SK-N-SH treated with all-trans-retinoic acid at 6 μM for 48 hours (cell line): ENCODE measurements around the gene GATC.

Source experiments
- ATAC-seq: fragments of 200-7000 bp; cut with Tn5 transposase; 3 replicates; pipeline ENCODE4 v1.9.1; 2020; ENCODE audit warnings: mild to moderate bottlenecking, moderate library complexity
- ARNTL ChIP-seq: fragments of 450-650 bp; formaldehyde crosslinking; IDR thresholded peaks from 2 replicates; pipeline ENCODE4 v1.5.0; 2020; ENCODE audit warnings: low read depth, mild to moderate bottlenecking, moderate library complexity, borderline replicate concordance
- BACH2 ChIP-seq: fragments of 250-450 bp; sonication (Bioruptor Pico); IDR thresholded peaks from 2 replicates; pipeline ENCODE4 v1.9.0; 2021; ENCODE audit warnings: mild to moderate bottlenecking, borderline replicate concordance
- CSDC2 ChIP-seq: fragments of 250-450 bp; sonication (Bioruptor Pico); IDR thresholded peaks from 2 replicates; pipeline ENCODE4 v1.5.0; 2020; ENCODE audit warnings: mild to moderate bottlenecking, moderate library complexity
- GLIS3 ChIP-seq: fragments of 250-450 bp; sonication (Bioruptor Pico); IDR thresholded peaks from 2 replicates; pipeline ENCODE4 v1.5.0; 2020; ENCODE audit warnings: mild to moderate bottlenecking, moderate library complexity
- ISL1 ChIP-seq: fragments of 250-450 bp; sonication (Bioruptor Pico); IDR thresholded peaks from 2 replicates; pipeline ENCODE4 v2.1.2; 2022; ENCODE audit warnings: mild to moderate bottlenecking, moderate library complexity
- OSR1 ChIP-seq: fragments of 250-450 bp; sonication (Bioruptor Pico); IDR thresholded peaks from 2 replicates; pipeline ENCODE4 v1.8.0; 2022; ENCODE audit warnings: moderate library complexity, mild to moderate bottlenecking, inconsistent platforms
- RARB ChIP-seq: fragments of 250-450 bp; sonication (Bioruptor Pico); IDR thresholded peaks from 2 replicates; pipeline ENCODE4 v1.8.0; 2021; ENCODE audit warnings: mild to moderate bottlenecking, moderate library complexity
- SNAI2 ChIP-seq: fragments of 250-450 bp; sonication (Bioruptor Pico); IDR thresholded peaks from 2 replicates; pipeline ENCODE4 v1.5.0; 2020; ENCODE audit warnings: mild to moderate bottlenecking, moderate library complexity
- TOX ChIP-seq: fragments of 250-450 bp; sonication (Bioruptor Pico); IDR thresholded peaks from 2 replicates; pipeline ENCODE4 v1.8.0; 2021; ENCODE audit warnings: mild to moderate bottlenecking, moderate library complexity, borderline replicate concordance
- ZC3H10 ChIP-seq: fragments of 250-450 bp; sonication (Bioruptor Pico); IDR thresholded peaks from 2 replicates; pipeline ENCODE4 v1.5.1; 2021; ENCODE audit warnings: mild to moderate bottlenecking, moderate library complexity
- ZFP3 ChIP-seq: fragments of 250-450 bp; sonication (Bioruptor Pico); IDR thresholded peaks from 2 replicates; pipeline ENCODE4 v1.5.0; 2020; ENCODE audit warnings: mild to moderate bottlenecking, moderate library complexity
- ZFP30 ChIP-seq: fragments of 450-650 bp; formaldehyde crosslinking; IDR thresholded peaks from 2 replicates; pipeline ENCODE4 v1.5.0; 2022; ENCODE audit warnings: mild to moderate bottlenecking, moderate library complexity
- ZNF70 ChIP-seq: fragments of 450-650 bp; formaldehyde crosslinking; IDR thresholded peaks from 2 replicates; pipeline ENCODE4 v1.5.0; 2020; ENCODE audit warnings: mild to moderate bottlenecking, moderate library complexity
- ZNF8 ChIP-seq: fragments of 450-650 bp; formaldehyde crosslinking; IDR thresholded peaks from 2 replicates; pipeline ENCODE4 v1.5.0; 2020; ENCODE audit warnings: mild to moderate bottlenecking, moderate library complexity
- TF ChIP-seq, protein P1 (sequence below): fragments of 250-450 bp; sonication (Bioruptor Pico); IDR thresholded peaks from 2 replicates; pipeline ENCODE4 v1.8.0; 2020; ENCODE audit warnings: mild to moderate bottlenecking, moderate library complexity, borderline replicate concordance
- TF ChIP-seq, protein P2 (sequence below): fragments of 250-450 bp; sonication (Bioruptor Pico); IDR thresholded peaks from 2 replicates; pipeline ENCODE4 v1.5.0; 2020; ENCODE audit warnings: mild to moderate bottlenecking, moderate library complexity
- TF ChIP-seq, protein P3 (sequence below): fragments of 250-450 bp; sonication (Bioruptor Pico); IDR thresholded peaks from 2 replicates; pipeline ENCODE4 v1.5.1; 2021; ENCODE audit warnings: mild to moderate bottlenecking, moderate library complexity
- TF ChIP-seq, protein P4 (sequence below): fragments of 250-450 bp; sonication (Bioruptor Pico); IDR thresholded peaks from 2 replicates; pipeline ENCODE4 v1.5.1; 2020; ENCODE audit warnings: low read depth, mild to moderate bottlenecking, moderate library complexity

The GATC gene

DNA sequence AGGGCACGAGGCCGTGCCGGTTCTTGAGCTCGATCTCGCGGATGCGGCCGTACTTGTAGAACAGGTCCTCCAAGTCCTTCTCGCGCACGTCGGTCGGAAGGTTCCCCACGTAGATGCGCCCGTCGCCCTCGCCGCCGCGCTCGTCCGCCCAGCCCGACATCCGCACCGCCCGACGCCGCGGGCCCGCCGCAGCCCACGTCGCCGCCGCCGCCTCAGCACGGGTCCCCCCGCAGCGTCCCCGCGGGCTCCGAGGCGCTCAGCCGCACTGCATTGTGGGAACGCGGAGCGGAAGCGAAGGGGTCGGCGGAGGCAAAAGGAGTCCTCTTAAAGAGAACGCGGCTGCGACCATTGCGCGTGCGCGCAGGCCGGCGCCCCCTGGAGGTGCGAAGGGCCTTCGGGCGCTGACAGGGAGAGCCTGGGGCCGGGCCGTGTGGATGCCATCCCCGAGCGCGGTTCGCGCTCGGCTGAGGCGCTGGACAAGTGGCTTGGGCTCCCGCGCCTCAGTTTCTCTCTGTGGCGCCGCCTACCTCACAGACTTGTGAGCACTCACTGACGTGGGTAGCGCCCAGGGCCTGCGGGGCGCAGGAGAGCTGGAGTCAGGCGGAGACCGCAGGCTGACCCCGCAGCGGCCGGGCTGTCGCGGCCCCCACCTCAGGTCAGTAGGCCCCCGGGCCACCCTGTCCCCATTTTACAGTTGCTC lies 23.4 kb downstream of the GATC start, which contains the start of gene SRSF9:
Gene SRSF9 (minus strand): TSS at position 299 of the 700 bp plus-strand sequence. CDS start 139 bp downstream, at position 160.
- ATAC-seq, result peak; percentile 88
- no peak for TF ChIP-seq ZFP30
- TF ChIP-seq, protein P1, sequence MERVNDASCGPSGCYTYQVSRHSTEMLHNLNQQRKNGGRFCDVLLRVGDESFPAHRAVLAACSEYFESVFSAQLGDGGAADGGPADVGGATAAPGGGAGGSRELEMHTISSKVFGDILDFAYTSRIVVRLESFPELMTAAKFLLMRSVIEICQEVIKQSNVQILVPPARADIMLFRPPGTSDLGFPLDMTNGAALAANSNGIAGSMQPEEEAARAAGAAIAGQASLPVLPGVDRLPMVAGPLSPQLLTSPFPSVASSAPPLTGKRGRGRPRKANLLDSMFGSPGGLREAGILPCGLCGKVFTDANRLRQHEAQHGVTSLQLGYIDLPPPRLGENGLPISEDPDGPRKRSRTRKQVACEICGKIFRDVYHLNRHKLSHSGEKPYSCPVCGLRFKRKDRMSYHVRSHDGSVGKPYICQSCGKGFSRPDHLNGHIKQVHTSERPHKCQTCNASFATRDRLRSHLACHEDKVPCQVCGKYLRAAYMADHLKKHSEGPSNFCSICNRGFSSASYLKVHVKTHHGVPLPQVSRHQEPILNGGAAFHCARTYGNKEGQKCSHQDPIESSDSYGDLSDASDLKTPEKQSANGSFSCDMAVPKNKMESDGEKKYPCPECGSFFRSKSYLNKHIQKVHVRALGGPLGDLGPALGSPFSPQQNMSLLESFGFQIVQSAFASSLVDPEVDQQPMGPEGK (CRISPR knock-in tag), result peak; percentile 42; the same call in 1 of the 2 replicates
- TF ChIP-seq ISL1 (CRISPR knock-in tag), result no peak
- TF ChIP-seq, all 23 proteins: peak for 1

DNA sequence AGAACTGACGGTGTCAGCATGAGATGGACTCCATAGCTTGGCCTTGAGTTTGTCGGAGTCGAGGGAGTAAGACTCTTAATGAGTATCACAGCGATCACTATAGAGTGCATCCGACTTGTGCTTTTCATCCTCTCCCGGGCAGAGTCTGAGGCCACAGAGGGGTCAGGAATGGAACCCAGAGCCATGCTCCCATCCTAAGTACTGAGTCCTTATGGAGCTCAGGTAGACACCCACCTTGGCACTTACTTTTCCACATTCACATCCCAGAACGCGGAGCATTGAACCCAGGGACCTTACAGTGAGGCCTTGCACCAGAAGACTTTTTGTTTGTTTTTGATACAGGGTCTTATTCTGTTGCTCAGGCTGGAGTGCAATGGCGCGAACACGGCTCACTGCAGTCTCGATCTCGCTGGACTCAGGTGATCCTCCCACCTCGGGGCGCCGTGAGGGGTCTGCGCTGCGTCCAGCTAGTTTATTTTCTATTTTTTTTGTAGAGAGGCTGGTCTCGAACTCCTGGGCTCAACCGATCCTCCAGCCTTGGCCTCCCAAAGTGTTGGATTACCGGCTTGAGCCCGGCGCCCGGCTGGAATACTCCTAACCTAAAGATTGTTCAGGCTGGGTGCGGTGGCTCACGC lies 24.0 kb downstream of the GATC start:
- ATAC-seq, result peak; percentile 52
- no peak for TF ChIP-seq RARB (CRISPR knock-in tag)
- no peak for TF ChIP-seq SNAI2 (CRISPR knock-in tag)
- no peak for TF ChIP-seq GLIS3
- TF ChIP-seq, protein P2, sequence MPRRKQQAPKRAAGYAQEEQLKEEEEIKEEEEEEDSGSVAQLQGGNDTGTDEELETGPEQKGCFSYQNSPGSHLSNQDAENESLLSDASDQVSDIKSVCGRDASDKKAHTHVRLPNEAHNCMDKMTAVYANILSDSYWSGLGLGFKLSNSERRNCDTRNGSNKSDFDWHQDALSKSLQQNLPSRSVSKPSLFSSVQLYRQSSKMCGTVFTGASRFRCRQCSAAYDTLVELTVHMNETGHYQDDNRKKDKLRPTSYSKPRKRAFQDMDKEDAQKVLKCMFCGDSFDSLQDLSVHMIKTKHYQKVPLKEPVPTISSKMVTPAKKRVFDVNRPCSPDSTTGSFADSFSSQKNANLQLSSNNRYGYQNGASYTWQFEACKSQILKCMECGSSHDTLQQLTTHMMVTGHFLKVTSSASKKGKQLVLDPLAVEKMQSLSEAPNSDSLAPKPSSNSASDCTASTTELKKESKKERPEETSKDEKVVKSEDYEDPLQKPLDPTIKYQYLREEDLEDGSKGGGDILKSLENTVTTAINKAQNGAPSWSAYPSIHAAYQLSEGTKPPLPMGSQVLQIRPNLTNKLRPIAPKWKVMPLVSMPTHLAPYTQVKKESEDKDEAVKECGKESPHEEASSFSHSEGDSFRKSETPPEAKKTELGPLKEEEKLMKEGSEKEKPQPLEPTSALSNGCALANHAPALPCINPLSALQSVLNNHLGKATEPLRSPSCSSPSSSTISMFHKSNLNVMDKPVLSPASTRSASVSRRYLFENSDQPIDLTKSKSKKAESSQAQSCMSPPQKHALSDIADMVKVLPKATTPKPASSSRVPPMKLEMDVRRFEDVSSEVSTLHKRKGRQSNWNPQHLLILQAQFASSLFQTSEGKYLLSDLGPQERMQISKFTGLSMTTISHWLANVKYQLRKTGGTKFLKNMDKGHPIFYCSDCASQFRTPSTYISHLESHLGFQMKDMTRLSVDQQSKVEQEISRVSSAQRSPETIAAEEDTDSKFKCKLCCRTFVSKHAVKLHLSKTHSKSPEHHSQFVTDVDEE (CRISPR knock-in tag), result no peak
- no peak for TF ChIP-seq ZFP3 (CRISPR knock-in tag)
- TF ChIP-seq ISL1 (CRISPR knock-in tag), result no peak

DNA sequence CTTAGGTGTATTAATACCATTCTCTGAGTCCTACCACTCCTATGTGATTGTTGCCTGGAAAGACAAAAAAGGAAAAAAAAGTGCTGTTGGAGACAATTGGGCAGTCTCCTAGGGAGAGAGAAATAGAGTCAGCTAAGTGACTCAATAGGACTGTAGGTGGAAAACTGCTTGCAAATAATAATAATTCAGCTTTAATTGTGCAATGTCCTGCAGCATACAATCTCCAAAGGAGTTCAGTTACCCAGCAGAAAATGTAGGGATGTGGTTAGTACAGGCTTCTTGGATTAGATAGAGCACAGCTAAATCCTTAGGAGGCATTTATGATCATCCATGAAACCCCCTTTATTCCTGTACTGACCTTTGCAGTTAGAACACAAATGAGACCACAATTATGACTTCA lies 26.3 kb downstream of the GATC start:
- no peak for TF ChIP-seq CSDC2
- no peak for TF ChIP-seq ARNTL (CRISPR knock-in tag)
- no peak for TF ChIP-seq GLIS3
- no peak for TF ChIP-seq TOX (CRISPR knock-in tag)
- TF ChIP-seq, protein P3, sequence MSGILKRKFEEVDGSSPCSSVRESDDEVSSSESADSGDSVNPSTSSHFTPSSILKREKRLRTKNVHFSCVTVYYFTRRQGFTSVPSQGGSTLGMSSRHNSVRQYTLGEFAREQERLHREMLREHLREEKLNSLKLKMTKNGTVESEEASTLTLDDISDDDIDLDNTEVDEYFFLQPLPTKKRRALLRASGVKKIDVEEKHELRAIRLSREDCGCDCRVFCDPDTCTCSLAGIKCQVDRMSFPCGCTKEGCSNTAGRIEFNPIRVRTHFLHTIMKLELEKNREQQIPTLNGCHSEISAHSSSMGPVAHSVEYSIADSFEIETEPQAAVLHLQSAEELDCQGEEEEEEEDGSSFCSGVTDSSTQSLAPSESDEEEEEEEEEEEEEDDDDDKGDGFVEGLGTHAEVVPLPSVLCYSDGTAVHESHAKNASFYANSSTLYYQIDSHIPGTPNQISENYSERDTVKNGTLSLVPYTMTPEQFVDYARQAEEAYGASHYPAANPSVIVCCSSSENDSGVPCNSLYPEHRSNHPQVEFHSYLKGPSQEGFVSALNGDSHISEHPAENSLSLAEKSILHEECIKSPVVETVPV (CRISPR knock-in tag), result no peak
- TF ChIP-seq, protein P4, sequence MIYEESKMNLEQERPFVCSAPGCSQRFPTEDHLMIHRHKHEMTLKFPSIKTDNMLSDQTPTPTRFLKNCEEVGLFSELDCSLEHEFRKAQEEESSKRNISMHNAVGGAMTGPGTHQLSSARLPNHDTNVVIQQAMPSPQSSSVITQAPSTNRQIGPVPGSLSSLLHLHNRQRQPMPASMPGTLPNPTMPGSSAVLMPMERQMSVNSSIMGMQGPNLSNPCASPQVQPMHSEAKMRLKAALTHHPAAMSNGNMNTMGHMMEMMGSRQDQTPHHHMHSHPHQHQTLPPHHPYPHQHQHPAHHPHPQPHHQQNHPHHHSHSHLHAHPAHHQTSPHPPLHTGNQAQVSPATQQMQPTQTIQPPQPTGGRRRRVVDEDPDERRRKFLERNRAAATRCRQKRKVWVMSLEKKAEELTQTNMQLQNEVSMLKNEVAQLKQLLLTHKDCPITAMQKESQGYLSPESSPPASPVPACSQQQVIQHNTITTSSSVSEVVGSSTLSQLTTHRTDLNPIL (CRISPR knock-in tag), result no peak
- no peak for TF ChIP-seq OSR1 (CRISPR knock-in tag)
- no peak for TF ChIP-seq ZC3H10 (CRISPR knock-in tag)
- TF ChIP-seq, protein P1 (CRISPR knock-in tag), result no peak
- TF ChIP-seq ZNF8, result no peak
- no peak for TF ChIP-seq ZFP30
- no peak for TF ChIP-seq ZNF70 (CRISPR knock-in tag)
- TF ChIP-seq SNAI2 (CRISPR knock-in tag), result no peak
- no peak for TF ChIP-seq BACH2 (CRISPR knock-in tag)
- no peak for ATAC-seq
